Hepatocyte (in vitro differentiated cells): ENCODE data around the gene CSMD2. TPM values are rescaled to one million over a fixed set of nuclear protein-coding genes. Genes with fewer than 3 reads are reported as not detected.

Experiments used
- DNase-seq: peaks from one replicate; pipeline ENCODE4 v3.0.0-alpha.2; 2016; ENCODE audit warnings: low spot score
- H2AFZ ChIP-seq: fragments of 200-600 bp; sonication (generic); 2 replicates; pipeline ENCODE4 v1.6.0; 2016; ENCODE audit warnings: antibody characterized with exemption, mild to moderate bottlenecking
- H3K27ac ChIP-seq: fragments of 200-600 bp; sonication (generic); 2 replicates; pipeline ENCODE4 v1.5.1; 2016; ENCODE audit warnings: mild to moderate bottlenecking
- H3K27me3 ChIP-seq: fragments of 200-600 bp; sonication (generic); 2 replicates; pipeline ENCODE4 v1.6.1; 2016
- H3K36me3 ChIP-seq: fragments of 200-600 bp; sonication (generic); replicated peaks from 2 replicates; pipeline ENCODE4 v1.5.1; 2016; ENCODE audit warnings: low read depth; ENCODE audit not compliant: insufficient read depth
- H3K4me1 ChIP-seq: fragments of 200-600 bp; sonication (generic); 2 replicates; pipeline ENCODE4 v1.5.1; 2016; ENCODE audit warnings: mild to moderate bottlenecking, moderate library complexity; ENCODE audit not compliant: insufficient read depth
- H3K4me2 ChIP-seq: fragments of 200-600 bp; sonication (generic); 2 replicates; pipeline ENCODE4 v1.6.0; 2016
- H3K4me3 ChIP-seq: fragments of 200-600 bp; sonication (generic); 2 replicates; pipeline ENCODE4 v1.5.1; 2016; ENCODE audit warnings: mild to moderate bottlenecking
- H3K79me2 ChIP-seq: fragments of 200-600 bp; sonication (generic); 2 replicates; pipeline ENCODE4 v1.6.0; 2017; ENCODE audit warnings: mild to moderate bottlenecking
- H3K9me2 ChIP-seq: fragments of 200-600 bp; sonication (generic); replicated peaks from 2 replicates; pipeline ENCODE4 v1.6.0; 2017; ENCODE audit warnings: mild to moderate bottlenecking; ENCODE audit not compliant: insufficient read depth
- H3K9me3 ChIP-seq: fragments of 200-600 bp; sonication (generic); 2 replicates; pipeline ENCODE4 v1.5.1; 2016; ENCODE audit warnings: low read depth, mild to moderate bottlenecking
- H4K20me1 ChIP-seq: fragments of 200-600 bp; sonication (generic); 2 replicates; pipeline ENCODE4 v1.6.0; 2016; ENCODE audit warnings: mild to moderate bottlenecking; ENCODE audit not compliant: insufficient read depth, poor library complexity, severe bottlenecking
- CTCF ChIP-seq: fragments of 200-600 bp; sonication (generic); IDR thresholded peaks from 2 replicates; pipeline ENCODE4 v1.5.1; 2016; ENCODE audit warnings: antibody characterized with exemption, mild to moderate bottlenecking; ENCODE audit not compliant: poor library complexity
- EZH2 ChIP-seq: fragments of 200-600 bp; sonication (generic); IDR thresholded peaks from 2 replicates; pipeline ENCODE4 v1.6.1; 2016; ENCODE audit warnings: antibody characterized with exemption, mild to moderate bottlenecking, borderline replicate concordance
- EZH2phosphoT487 ChIP-seq: fragments of 200-600 bp; sonication (generic); IDR thresholded peaks from one replicate; pipeline ENCODE4 v1.6.1; 2018; ENCODE audit warnings: antibody characterized with exemption, mild to moderate bottlenecking, low read depth, moderate library complexity; ENCODE audit not compliant: unreplicated experiment, severe bottlenecking
- WGBS: methylation state at CpG from one replicate; pipeline ENCODE4 v1.1.6; 2016; ENCODE audit warnings: low lambda C conversion rate; ENCODE audit errors: missing lambda C conversion rate; 5-methylcytosine and 5-hydroxymethylcytosine counted together
- polyA plus RNA-seq: library from polyadenylated mRNA; unstranded; fragments of >200 nt; fragmentation: Nextera tagmentation; extraction: Ambion mirVana; gene quantifications from 2 replicates; pipeline ENCODE4 v1.2.1, GENCODE V29; 2016
- total RNA-seq: library from RNA; depleted of rRNA; stranded (reverse); fragments of >200 nt; gene quantifications from 2 replicates; pipeline ENCODE4 v1.2.3, GENCODE V29; 2014

The CSMD2 gene
- total and polyA plus RNA-seq, 2 experiments from 2014 or later: 0.10 to 0.37 TPM

- Histone ChIP-seq H3K36me3 (no peaks in the 10 kb centered on the region), H3K4me3 (no peak overlapping the region), H3K4me1 (no peaks in the 10 kb centered on the region), H3K27ac (no peak overlapping the region), H3K4me2 (no peak overlapping the region), H3K9me2 (no peaks in the 10 kb centered on the region), H2AFZ (no peak overlapping the region), H3K79me2 (no peaks in the 10 kb centered on the region), H3K27me3 (no peaks in the 10 kb centered on the region), H4K20me1 (no peaks in the 10 kb centered on the region), H3K9me3 (no peaks in the 10 kb centered on the region)
- 92% methylated on average over 4 of the region's 4 CpGs for WGBS
- DNase-seq: no peak
- TF ChIP-seq CTCF: no peak
- no peak for TF ChIP-seq EZH2
- TF ChIP-seq EZH2phosphoT487: no peak
These were observed 86.6 kb downstream of the CSMD2 start for GRCh38 chr1:34078383-34078782.

- H3K4me2 ChIP-seq: no peak overlapping the region
- no peaks in the 10 kb centered on the region for H3K4me1 ChIP-seq
- 51% methylated on average over 7 of the region's 7 CpGs for WGBS
- H3K27ac ChIP-seq: no peak overlapping the region
- no peaks in the 10 kb centered on the region for H3K9me3 ChIP-seq
- no peaks in the 10 kb centered on the region for H4K20me1 ChIP-seq
- no peak for DNase-seq
- H3K4me3 ChIP-seq: no peak overlapping the region
- no peaks in the 10 kb centered on the region for H3K79me2 ChIP-seq
- H2AFZ ChIP-seq: no peak overlapping the region
- H3K36me3 ChIP-seq: no peaks in the 10 kb centered on the region
- H3K27me3 ChIP-seq: no peaks in the 10 kb centered on the region
- no peaks in the 10 kb centered on the region for H3K9me2 ChIP-seq
- TF ChIP-seq CTCF: no peak
- TF ChIP-seq EZH2: no peak
These were observed 89.5 kb downstream of the CSMD2 start for GRCh38 chr1:34075576-34075975.

GRCh38 chr1:34073028-34073695 is 91.9 kb downstream of the CSMD2 start:
- H2AFZ ChIP-seq: no peak overlapping the region
- 59% methylated on average over 3 of the region's 3 CpGs for WGBS
- H3K4me3 ChIP-seq: no peak overlapping the region
- H3K9me3 ChIP-seq: no peaks in the 10 kb centered on the region
- no peak overlapping the region for H3K27ac ChIP-seq
- H3K79me2 ChIP-seq: no peaks in the 10 kb centered on the region
- no peak for DNase-seq
- no peaks in the 10 kb centered on the region for H3K4me1 ChIP-seq
- no peak overlapping the region for H3K4me2 ChIP-seq
- H3K36me3 ChIP-seq: no peaks in the 10 kb centered on the region
- no peaks in the 10 kb centered on the region for H3K27me3 ChIP-seq
- TF ChIP-seq EZH2phosphoT487 (no peak), CTCF (no peak), EZH2 (no peak)
- H4K20me1 ChIP-seq: no peaks in the 10 kb centered on the region
- H3K9me2 ChIP-seq: no peaks in the 10 kb centered on the region
